ENCODE data around the gene SAPCD2. TPM values are rescaled to one million over a fixed set of nuclear protein-coding genes. Genes with fewer than 3 reads are reported as not detected.

SAPCD2 gene
- total RNA-seq, 2 experiments from 2014 or later, result 56.8 to 57.0 TPM

GRCh38 chr9:137031904-137032640 is 38.3 kb downstream of the SAPCD2 start, which contains the start of gene FUT7:
Gene FUT7, minus strand, starts transcription at chr9:137032088. Its CDS starts 97 bp downstream, at chr9:137031991.
- Mint-ChIP-seq H3K36me3 (ENCODE audit: low read depth) (no peaks in the 10 kb centered on the region), H3K27ac (peak within 1 kb of the TSS; percentile 83), H3K9me3 (ENCODE audit: insufficient read depth) (no peaks in the 10 kb centered on the region), H3K4me1 (ENCODE audit: low read depth) (peaks cover 67% of the 10 kb centered on the region), H3K4me3 (peak within 1 kb of the TSS; percentile 71), H3K27me3 (ENCODE audit: low read depth) (peaks cover 2% of the 10 kb centered on the region)
- ChIA-PET POLR2A (no interaction called here), CTCF (interaction anchor here (1.1 to 2.3 kb wide), 7 partner anchors 15 to 244 kb away, joined by 3 to 6 read pairs (median 5); partner anchors contain the start of genes AJM1 and TMEM141)
- ATAC-seq, result no peak
- peak; percentile 39 for DNase-seq

- peak overlapping the region; percentile 71 for H3K4me3 Mint-ChIP-seq
- H3K4me1 Mint-ChIP-seq (ENCODE audit: low read depth), result peaks cover 72% of the 10 kb centered on the region
- ChIA-PET CTCF (interaction anchor here (0.6 to 3.9 kb wide), 13 partner anchors 11 to 253 kb away, joined by 3 to 41 read pairs (median 13); partner anchors contain the start of genes MAN1B1 and PAXX), POLR2A (no interaction called here)
- H3K27me3 Mint-ChIP-seq (ENCODE audit: low read depth), result peaks cover 2% of the 10 kb centered on the region
- DNase-seq (peak; percentile 63), ATAC-seq (no peak)
- H3K36me3 Mint-ChIP-seq (ENCODE audit: low read depth), result no peaks in the 10 kb centered on the region
- H3K9me3 Mint-ChIP-seq (ENCODE audit: insufficient read depth), result no peaks in the 10 kb centered on the region
- peak overlapping the region; percentile 83 for H3K27ac Mint-ChIP-seq
These were observed 39.5 kb downstream of the SAPCD2 start for GRCh38 chr9:137030538-137031527.

- ATAC-seq, result no peak
- POLR2A ChIA-PET, result interaction anchor here (0.7 to 1.9 kb wide), 4 partner anchors 37 to 70 kb away, joined by 3 to 7 read pairs (median 6); partner anchors contain the start of genes MAN1B1, PAXX and SAPCD2
- H3K27ac Mint-ChIP-seq, result peak overlapping the region; percentile 88
These were observed 40.4 kb downstream of the SAPCD2 start for GRCh38 chr9:137030006-137030405.

GRCh38 chr9:137029058-137029936 is 41.1 kb downstream of the SAPCD2 start:
- Mint-ChIP-seq H3K27ac (peak overlapping the region; percentile 88), H3K4me1 (ENCODE audit: low read depth) (peaks cover 66% of the 10 kb centered on the region), H3K36me3 (ENCODE audit: low read depth) (no peaks in the 10 kb centered on the region), H3K27me3 (ENCODE audit: low read depth) (peaks cover 2% of the 10 kb centered on the region), H3K4me3 (peak overlapping the region; percentile 71), H3K9me3 (ENCODE audit: insufficient read depth) (no peaks in the 10 kb centered on the region)
- DNase-seq, result peak; percentile 78
- ChIA-PET POLR2A (interaction anchor here (0.7 to 1.9 kb wide), 6 partner anchors 30 to 302 kb away, joined by 3 to 7 read pairs (median 6); partner anchors contain the start of genes MAN1B1, PAXX and SAPCD2), CTCF (interaction anchor here (0.7 to 3.9 kb wide), 49 partner anchors 9 to 300 kb away, joined by 3 to 41 read pairs (median 5); partner anchors contain the start of genes AJM1, CLIC3, MAN1B1 and PAXX)
- ATAC-seq, result peak; percentile 50

More at GRCh38 chr9:137030006-137030405, 40.4 kb downstream of the SAPCD2 start:
- CTCF ChIA-PET, result interaction anchor here (0.8 to 3.9 kb wide), 43 partner anchors 8 to 301 kb away, joined by 3 to 41 read pairs (median 6); partner anchors contain the start of genes AJM1, CLIC3, MAN1B1 and PAXX
- Mint-ChIP-seq H3K4me3 (peak overlapping the region; percentile 71), H3K36me3 (ENCODE audit: low read depth) (no peaks in the 10 kb centered on the region), H3K9me3 (ENCODE audit: insufficient read depth) (no peaks in the 10 kb centered on the region), H3K4me1 (ENCODE audit: low read depth) (peaks cover 66% of the 10 kb centered on the region), H3K27me3 (ENCODE audit: low read depth) (peaks cover 2% of the 10 kb centered on the region)
- peak; percentile 40 for DNase-seq

- Mint-ChIP-seq H3K4me1 (ENCODE audit: low read depth) (peaks cover 68% of the 10 kb centered on the region), H3K27ac (peak overlapping the region; percentile 88), H3K9me3 (ENCODE audit: insufficient read depth) (no peaks in the 10 kb centered on the region), H3K4me3 (peak overlapping the region; percentile 71), H3K36me3 (ENCODE audit: low read depth) (no peaks in the 10 kb centered on the region), H3K27me3 (ENCODE audit: low read depth) (peaks cover 2% of the 10 kb centered on the region)
- CTCF ChIA-PET, result interaction anchor here (0.7 to 3.9 kb wide), 39 partner anchors 9 to 300 kb away, joined by 3 to 41 read pairs (median 6); partner anchors contain the start of genes AJM1, CLIC3, PAXX and SAPCD2
- POLR2A ChIA-PET, result interaction anchor here (1.0 to 1.9 kb wide), 6 partner anchors 29 to 301 kb away, joined by 3 to 7 read pairs (median 6); partner anchors contain the start of genes FBXW5, MAN1B1, PAXX and SAPCD2
- DNase-seq, result peak; percentile 76
- peak; percentile 78 for ATAC-seq
These were observed 41.9 kb downstream of the SAPCD2 start for GRCh38 chr9:137028263-137029057.

- DNase-seq (no peak), ATAC-seq (no peak)
- Mint-ChIP-seq H3K4me1 (ENCODE audit: low read depth) (peaks cover 62% of the 10 kb centered on the region), H3K27ac (peak within 1 kb of the TSS; percentile 88), H3K27me3 (ENCODE audit: low read depth) (peaks cover 2% of the 10 kb centered on the region), H3K9me3 (ENCODE audit: insufficient read depth) (no peaks in the 10 kb centered on the region), H3K36me3 (ENCODE audit: low read depth) (no peaks in the 10 kb centered on the region), H3K4me3 (peak within 1 kb of the TSS; percentile 78)
- CTCF ChIA-PET, result interaction anchor here (1.2 to 4.5 kb wide), 13 partner anchors 8 to 239 kb away, joined by 3 to 41 read pairs (median 6); partner anchors contain the start of genes AJM1, CLIC3, NPDC1 and PAXX
- POLR2A ChIA-PET, result interaction anchor here (1.0 to 1.4 kb wide), 2 partner anchors 29 to 83 kb away, joined by 3 to 6 read pairs; partner anchors contain the start of gene FBXW5
These were observed 42.7 kb downstream of the SAPCD2 start, which contains the start of gene ABCA2 for GRCh38 chr9:137027369-137028262. Gene ABCA2, minus strand, starts transcription at chr9:137028237. Its CDS starts 97 bp downstream, at chr9:137028140.

- POLR2A ChIA-PET, result interaction anchor here (0.9 kb wide), 1 partner anchor 77 kb away, joined by 4 read pairs; no protein-coding TSS in a partner anchor
- peaks cover 2% of the 10 kb centered on the region for H3K36me3 Mint-ChIP-seq (ENCODE audit: low read depth)
- no peaks in the 10 kb centered on the region for H3K9me3 Mint-ChIP-seq (ENCODE audit: insufficient read depth)
These were observed 43.5 kb downstream of the SAPCD2 start for GRCh38 chr9:137026828-137027227.

GRCh38 chr9:137026384-137026783 is 44.0 kb downstream of the SAPCD2 start:
- peaks cover 54% of the 10 kb centered on the region for H3K4me1 Mint-ChIP-seq (ENCODE audit: low read depth)
- ATAC-seq (no peak), DNase-seq (no peak)
- peaks cover 2% of the 10 kb centered on the region for H3K27me3 Mint-ChIP-seq (ENCODE audit: low read depth)
- peaks cover 2% of the 10 kb centered on the region for H3K36me3 Mint-ChIP-seq (ENCODE audit: low read depth)
- H3K4me3 Mint-ChIP-seq, result peak overlapping the region; percentile 78
- ChIA-PET POLR2A (interaction anchor here (0.8 to 0.9 kb wide), 2 partner anchors 38 to 77 kb away, joined by 3 to 4 read pairs; no protein-coding TSS in a partner anchor), CTCF (interaction anchor here (1.0 to 4.5 kb wide), 6 partner anchors 9 to 78 kb away, joined by 3 to 34 read pairs (median 4); partner anchors contain the start of genes CLIC3 and NPDC1)
- H3K9me3 Mint-ChIP-seq (ENCODE audit: insufficient read depth), result no peaks in the 10 kb centered on the region
- no peak overlapping the region for H3K27ac Mint-ChIP-seq

More at GRCh38 chr9:137026828-137027227, 43.5 kb downstream of the SAPCD2 start:
- ATAC-seq, result no peak
- CTCF ChIA-PET, result interaction anchor here (1.5 to 4.5 kb wide), 6 partner anchors 8 to 77 kb away, joined by 4 to 41 read pairs (median 30); partner anchors contain the start of genes CLIC3, NPDC1 and PAXX
- DNase-seq, result no peak
- Mint-ChIP-seq H3K27ac (no peak overlapping the region), H3K27me3 (ENCODE audit: low read depth) (peaks cover 2% of the 10 kb centered on the region), H3K4me1 (ENCODE audit: low read depth) (peaks cover 57% of the 10 kb centered on the region), H3K4me3 (peak overlapping the region; percentile 78)
